Coronary artery (tissue), 2 donors: ENCODE measurements around the gene SIGLEC1.

Source experiments
- DNase-seq: peaks from one replicate; pipeline ENCODE4 v3.0.0-alpha.2; 2017; ENCODE audit warnings: low spot score
- H3K27ac ChIP-seq, 2 donors: fragments of 200-600 bp; sonication (generic); one replicate each; pipeline ENCODE4 v1.5.1; 2016 to 2019
- H3K4me3 ChIP-seq: fragments of 200-600 bp; sonication (generic); 2 replicates; pipeline ENCODE4 v1.5.1; 2016; ENCODE audit warnings: mild to moderate bottlenecking, moderate library complexity
- TF ChIP-seq, protein P1 (sequence below): fragments of 200-600 bp; sonication (generic); IDR thresholded peaks from one replicate; pipeline ENCODE4 v1.5.1; 2019; ENCODE audit warnings: antibody characterized with exemption

SIGLEC1 gene

DNA sequence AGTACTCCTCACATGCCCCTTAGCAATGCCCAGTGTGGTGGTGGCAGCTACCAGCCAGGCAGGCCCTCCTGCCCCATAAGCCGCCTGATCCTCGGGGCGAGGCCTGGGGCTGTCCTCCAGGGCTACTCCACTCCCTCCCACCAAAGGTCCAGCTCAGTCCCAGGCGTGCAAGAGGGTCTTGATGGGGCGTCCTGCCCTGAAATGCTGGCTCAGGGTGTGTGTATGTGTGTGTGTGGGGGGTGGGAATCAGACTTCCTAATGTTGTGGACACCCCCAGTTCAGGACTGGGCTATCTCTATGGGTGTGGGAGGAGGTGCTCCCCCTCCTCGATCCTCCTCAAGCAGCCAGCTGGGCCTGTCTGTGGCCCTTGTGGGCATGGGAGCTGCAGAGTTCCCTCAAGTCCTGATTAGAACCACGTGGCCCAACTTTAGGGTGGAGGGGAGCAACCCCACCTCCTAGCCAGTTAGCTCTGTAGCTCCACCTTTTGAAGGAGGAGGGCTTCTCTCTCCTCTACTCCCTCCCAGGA, 27.6 kb upstream of the SIGLEC1 start:
- Histone ChIP-seq H3K4me3 (no peak overlapping the region), H3K27ac (peak overlapping the region in 1 of 2 donors; percentile 70)
- no peak for DNase-seq
- TF ChIP-seq, protein P1, sequence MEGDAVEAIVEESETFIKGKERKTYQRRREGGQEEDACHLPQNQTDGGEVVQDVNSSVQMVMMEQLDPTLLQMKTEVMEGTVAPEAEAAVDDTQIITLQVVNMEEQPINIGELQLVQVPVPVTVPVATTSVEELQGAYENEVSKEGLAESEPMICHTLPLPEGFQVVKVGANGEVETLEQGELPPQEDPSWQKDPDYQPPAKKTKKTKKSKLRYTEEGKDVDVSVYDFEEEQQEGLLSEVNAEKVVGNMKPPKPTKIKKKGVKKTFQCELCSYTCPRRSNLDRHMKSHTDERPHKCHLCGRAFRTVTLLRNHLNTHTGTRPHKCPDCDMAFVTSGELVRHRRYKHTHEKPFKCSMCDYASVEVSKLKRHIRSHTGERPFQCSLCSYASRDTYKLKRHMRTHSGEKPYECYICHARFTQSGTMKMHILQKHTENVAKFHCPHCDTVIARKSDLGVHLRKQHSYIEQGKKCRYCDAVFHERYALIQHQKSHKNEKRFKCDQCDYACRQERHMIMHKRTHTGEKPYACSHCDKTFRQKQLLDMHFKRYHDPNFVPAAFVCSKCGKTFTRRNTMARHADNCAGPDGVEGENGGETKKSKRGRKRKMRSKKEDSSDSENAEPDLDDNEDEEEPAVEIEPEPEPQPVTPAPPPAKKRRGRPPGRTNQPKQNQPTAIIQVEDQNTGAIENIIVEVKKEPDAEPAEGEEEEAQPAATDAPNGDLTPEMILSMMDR: no peak

DNA sequence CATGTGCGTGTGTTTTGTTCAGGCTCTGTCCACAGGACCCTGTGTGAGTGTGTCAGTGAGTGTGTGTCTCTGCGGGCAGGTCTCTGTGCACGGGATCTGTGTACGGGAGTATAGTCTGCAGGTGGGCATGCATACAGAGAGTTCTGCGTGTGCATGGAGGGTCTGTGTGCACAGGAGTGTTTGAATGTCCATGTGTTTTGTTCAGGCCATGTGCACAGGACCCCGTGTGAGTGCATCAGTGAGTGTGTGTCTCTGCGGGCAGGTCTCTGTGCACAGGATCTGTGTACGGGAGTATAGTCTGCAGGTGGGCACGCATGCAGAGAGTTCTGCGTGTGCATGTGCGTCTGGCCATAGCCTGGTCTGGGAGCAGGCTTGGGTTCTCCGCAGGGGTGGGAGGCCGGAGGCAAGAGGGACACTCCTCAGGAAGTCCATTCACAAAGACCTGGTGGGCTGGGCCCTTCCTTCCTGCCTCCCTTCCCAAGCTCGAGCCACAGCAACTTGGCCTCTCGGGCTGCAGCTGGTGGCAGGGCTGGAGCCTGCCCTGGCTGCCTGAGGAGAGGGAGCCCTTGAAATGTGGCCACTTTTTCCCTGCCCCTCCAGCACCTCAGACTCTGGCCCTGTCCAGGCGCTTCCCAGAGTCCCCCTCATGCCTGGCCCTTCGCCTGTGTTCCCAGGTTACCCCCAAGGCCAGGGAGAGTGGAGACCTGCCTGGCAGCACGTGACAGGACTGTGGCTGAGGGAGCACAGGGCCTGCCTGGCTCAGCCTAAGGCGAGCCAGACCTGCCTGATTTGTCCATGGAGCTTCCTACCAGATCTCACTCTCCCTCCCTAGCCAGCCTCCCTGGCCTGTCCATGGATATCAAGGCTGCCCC, 26.9 kb upstream of the SIGLEC1 start:
- TF ChIP-seq, protein P1: no peak
- Histone ChIP-seq H3K4me3 (no peak overlapping the region), H3K27ac (peak overlapping the region in 1 of 2 donors; percentile 70)
- DNase-seq: no peak

DNA sequence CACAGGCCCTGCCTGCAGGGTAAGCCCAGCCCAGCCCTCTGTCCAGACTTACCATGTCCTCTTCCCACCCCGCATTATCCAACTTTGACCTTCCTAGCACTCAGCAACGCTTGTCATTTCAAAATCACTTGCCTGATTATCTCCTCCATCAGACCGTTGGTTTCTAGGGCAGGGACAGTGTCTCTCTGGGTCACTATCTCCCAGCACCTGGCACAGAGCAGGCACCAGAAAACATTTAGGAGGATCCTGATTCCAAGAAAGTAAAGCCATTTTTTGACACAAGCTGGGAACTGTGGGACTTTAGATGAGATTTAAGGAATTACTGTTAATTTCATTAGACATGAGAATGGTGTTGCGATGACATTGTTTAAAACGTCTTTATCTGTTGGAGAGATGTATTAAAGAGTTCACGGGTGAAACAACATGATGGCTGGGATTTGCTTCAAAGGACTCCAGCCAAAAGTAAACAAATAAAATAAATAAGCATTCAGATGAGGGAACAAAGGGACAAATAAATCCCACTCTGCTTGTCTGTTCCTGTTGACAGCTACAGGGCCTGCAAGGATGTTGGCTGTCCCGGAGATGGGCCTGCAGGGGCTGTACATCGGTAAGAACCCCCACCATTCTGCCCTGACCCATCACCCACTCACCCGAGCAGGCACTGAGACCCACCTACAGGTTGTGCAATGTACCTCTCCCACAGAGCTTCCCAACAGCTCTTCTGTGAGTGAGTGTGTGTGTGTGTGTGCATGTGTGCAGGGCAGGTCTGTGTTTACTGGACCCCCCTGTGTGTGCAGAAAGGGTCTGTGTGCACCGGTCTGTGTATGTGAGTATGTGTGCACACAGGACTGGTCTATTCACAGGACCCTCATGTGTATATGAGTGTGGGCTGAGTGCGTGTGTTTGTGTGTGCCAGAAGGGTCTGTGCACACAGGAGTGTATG, 26.0 kb upstream of the SIGLEC1 start:
- DNase-seq: no peak
- no peak overlapping the region for H3K4me3 ChIP-seq

DNA sequence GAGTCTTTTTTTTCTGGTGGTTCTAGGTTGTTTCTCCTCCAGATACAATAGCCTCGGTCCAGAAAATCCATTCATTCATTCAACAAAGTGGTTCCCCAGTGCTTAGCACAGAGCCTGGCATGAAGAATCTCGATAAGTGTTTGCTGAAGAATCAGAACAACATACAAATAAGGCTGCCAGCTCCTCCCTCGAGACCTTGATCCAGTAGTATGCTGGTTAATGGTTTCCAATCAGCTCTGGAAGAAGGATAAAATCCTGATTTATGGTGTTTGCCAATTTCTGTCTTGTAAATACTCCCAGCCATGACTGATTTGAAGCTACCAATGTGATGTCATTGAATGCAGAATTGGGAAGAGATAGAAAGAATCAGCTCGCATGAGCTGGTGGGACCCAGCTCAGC, 23.4 kb upstream of the SIGLEC1 start:
- no peak for DNase-seq
- TF ChIP-seq, protein P1: no peak
- Histone ChIP-seq H3K27ac (no peak overlapping the region), H3K4me3 (no peak overlapping the region)

More for the DNA sequence above, 26.0 kb upstream of the SIGLEC1 start:
- no peak overlapping the region for H3K27ac ChIP-seq
- TF ChIP-seq, protein P1: no peak

DNA sequence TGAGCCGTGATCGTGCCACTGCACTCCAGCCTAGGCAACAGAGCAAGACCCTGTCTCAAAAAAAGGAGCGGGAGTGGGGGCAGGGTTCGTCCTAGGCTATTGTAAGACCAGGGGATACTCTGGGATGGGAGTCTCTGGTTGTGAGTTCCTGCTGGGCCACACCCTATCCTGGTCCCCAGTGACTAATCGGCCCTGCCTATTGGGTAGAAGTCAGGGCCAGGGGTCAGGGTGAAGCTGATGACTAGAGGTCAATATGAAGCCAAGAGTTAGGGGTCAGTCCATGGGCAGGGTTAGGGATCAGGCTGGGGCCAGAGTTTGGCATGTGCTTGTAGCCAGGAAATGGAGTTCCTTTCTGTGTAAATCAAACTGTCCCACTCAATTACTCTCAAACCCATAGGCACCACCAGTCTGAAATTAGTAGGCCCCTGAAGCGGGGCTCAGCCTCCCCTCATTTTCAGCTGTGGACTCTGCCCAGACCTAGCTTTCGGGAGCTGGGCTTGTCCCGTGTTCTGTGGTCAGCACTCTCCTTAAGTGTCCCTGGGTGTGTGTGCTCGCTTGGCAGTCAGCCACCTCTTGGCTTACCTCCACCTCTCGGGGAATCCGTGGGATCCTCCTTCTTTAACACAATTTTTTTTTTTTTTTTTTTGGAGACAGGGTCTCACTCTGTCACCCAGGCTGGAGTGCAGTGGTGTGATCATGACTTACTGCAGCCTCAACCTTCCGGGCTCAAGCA, 21.9 kb upstream of the SIGLEC1 start:
- TF ChIP-seq, protein P1: no peak
- Histone ChIP-seq H3K4me3 (peak overlapping the region; percentile 68), H3K27ac (peak overlapping the region in 1 of 2 donors; percentile 69)
- no peak for DNase-seq
